Measurements from ENCODE around the gene ARSJ. TPM values are rescaled to one million over a fixed set of nuclear protein-coding genes. Genes with fewer than 3 reads are reported as not detected.

ARSJ gene
- total RNA-seq, 3 donors from 2014 or later: 0.13 to 0.18 TPM; not detected in 1

GRCh38 chr4:113976741-113977525 is 2.5 kb downstream of the ARSJ start:
- no peak for DNase-seq
- no peak for ATAC-seq
- H3K4me3 Mint-ChIP-seq: no peak overlapping the region
- H3K36me3 Mint-ChIP-seq (ENCODE audit: insufficient read depth): peaks cover 3% of the 10 kb centered on the region
- H3K9me3 Mint-ChIP-seq: peaks cover 6% of the 10 kb centered on the region
- H3K27me3 Mint-ChIP-seq (ENCODE audit: low read depth): peaks cover 29% of the 10 kb centered on the region
- peaks cover 22% of the 10 kb centered on the region for H3K4me1 Mint-ChIP-seq (ENCODE audit: low read depth)

- peaks cover 3% of the 10 kb centered on the region for H3K36me3 Mint-ChIP-seq (ENCODE audit: insufficient read depth)
- ATAC-seq: no peak
Observed at GRCh38 chr4:113975578-113975977, 3.9 kb downstream of the ARSJ start.

GRCh38 chr4:113974467-113974866 is 5.0 kb downstream of the ARSJ start:
- H3K27me3 Mint-ChIP-seq (ENCODE audit: low read depth): peaks cover 13% of the 10 kb centered on the region
- no peak for DNase-seq
- H3K4me3 Mint-ChIP-seq: no peak overlapping the region
- H3K4me1 Mint-ChIP-seq (ENCODE audit: low read depth): peaks cover 12% of the 10 kb centered on the region
- peaks cover 3% of the 10 kb centered on the region for H3K36me3 Mint-ChIP-seq (ENCODE audit: insufficient read depth)
- ATAC-seq: no peak
- peaks cover 6% of the 10 kb centered on the region for H3K9me3 Mint-ChIP-seq

More at GRCh38 chr4:113975578-113975977, 3.9 kb downstream of the ARSJ start:
- Mint-ChIP-seq H3K4me3 (no peak overlapping the region), H3K27me3 (ENCODE audit: low read depth) (peaks cover 22% of the 10 kb centered on the region), H3K9me3 (peaks cover 6% of the 10 kb centered on the region), H3K4me1 (ENCODE audit: low read depth) (peaks cover 22% of the 10 kb centered on the region)
- no peak for DNase-seq

GRCh38 chr4:113973345-113973744 is 6.1 kb downstream of the ARSJ start:
- ATAC-seq (no peak), DNase-seq (no peak)
- Mint-ChIP-seq H3K27me3 (ENCODE audit: low read depth) (peaks cover 3% of the 10 kb centered on the region), H3K9me3 (peaks cover 6% of the 10 kb centered on the region), H3K36me3 (ENCODE audit: insufficient read depth) (peaks cover 3% of the 10 kb centered on the region), H3K4me3 (no peak overlapping the region), H3K4me1 (ENCODE audit: low read depth) (peaks cover 5% of the 10 kb centered on the region)

GRCh38 chr4:113972781-113973180 is 6.7 kb downstream of the ARSJ start:
- Mint-ChIP-seq H3K4me1 (ENCODE audit: low read depth) (peaks cover 5% of the 10 kb centered on the region), H3K4me3 (no peak overlapping the region), H3K27me3 (ENCODE audit: low read depth) (peaks cover 3% of the 10 kb centered on the region), H3K36me3 (ENCODE audit: insufficient read depth) (peaks cover 3% of the 10 kb centered on the region), H3K9me3 (peaks cover 6% of the 10 kb centered on the region)
- no peak for ATAC-seq
- no peak for DNase-seq

GRCh38 chr4:113971706-113972360 is 7.6 kb downstream of the ARSJ start:
- no peaks in the 10 kb centered on the region for H3K4me1 Mint-ChIP-seq (ENCODE audit: low read depth)
- H3K36me3 Mint-ChIP-seq (ENCODE audit: insufficient read depth): peaks cover 3% of the 10 kb centered on the region
- no peak for DNase-seq
- H3K9me3 Mint-ChIP-seq: peaks cover 6% of the 10 kb centered on the region
- peaks cover 3% of the 10 kb centered on the region for H3K27me3 Mint-ChIP-seq (ENCODE audit: low read depth)
- no peak for ATAC-seq
- H3K4me3 Mint-ChIP-seq: no peak overlapping the region

- Mint-ChIP-seq H3K4me1 (ENCODE audit: low read depth) (no peaks in the 10 kb centered on the region), H3K9me3 (peaks cover 6% of the 10 kb centered on the region), H3K36me3 (ENCODE audit: insufficient read depth) (peaks cover 3% of the 10 kb centered on the region), H3K27me3 (ENCODE audit: low read depth) (peaks cover 3% of the 10 kb centered on the region), H3K4me3 (no peak overlapping the region)
- no peak for DNase-seq
- no peak for ATAC-seq
Observed at GRCh38 chr4:113969709-113970334, 9.6 kb downstream of the ARSJ start.

- Mint-ChIP-seq H3K4me1 (ENCODE audit: low read depth) (no peaks in the 10 kb centered on the region), H3K36me3 (ENCODE audit: insufficient read depth) (no peaks in the 10 kb centered on the region), H3K4me3 (no peak overlapping the region), H3K9me3 (peaks cover under 1% of the 10 kb centered on the region), H3K27me3 (ENCODE audit: low read depth) (peaks cover 3% of the 10 kb centered on the region)
- DNase-seq: no peak
- ATAC-seq: no peak
Observed at GRCh38 chr4:113968473-113968872, 11.0 kb downstream of the ARSJ start.

- H3K36me3 Mint-ChIP-seq (ENCODE audit: insufficient read depth): no peaks in the 10 kb centered on the region
- DNase-seq (no peak), ATAC-seq (no peak)
- no peak overlapping the region for H3K4me3 Mint-ChIP-seq
- peaks cover 8% of the 10 kb centered on the region for H3K9me3 Mint-ChIP-seq
- peaks cover 3% of the 10 kb centered on the region for H3K27me3 Mint-ChIP-seq (ENCODE audit: low read depth)
- no peaks in the 10 kb centered on the region for H3K4me1 Mint-ChIP-seq (ENCODE audit: low read depth)
Observed at GRCh38 chr4:113967687-113968086, 11.8 kb downstream of the ARSJ start.

- peaks cover 9% of the 10 kb centered on the region for H3K9me3 Mint-ChIP-seq
- peaks cover 6% of the 10 kb centered on the region for H3K27me3 Mint-ChIP-seq (ENCODE audit: low read depth)
- H3K4me1 Mint-ChIP-seq (ENCODE audit: low read depth): peaks cover 1% of the 10 kb centered on the region
- DNase-seq (no peak), ATAC-seq (no peak)
- H3K36me3 Mint-ChIP-seq (ENCODE audit: insufficient read depth): no peaks in the 10 kb centered on the region
- H3K4me3 Mint-ChIP-seq: no peak overlapping the region
Observed at GRCh38 chr4:113962719-113963265, 16.7 kb downstream of the ARSJ start.

- Mint-ChIP-seq H3K9me3 (peaks cover 9% of the 10 kb centered on the region), H3K4me1 (ENCODE audit: low read depth) (peaks cover 1% of the 10 kb centered on the region), H3K36me3 (ENCODE audit: insufficient read depth) (no peaks in the 10 kb centered on the region), H3K4me3 (no peak overlapping the region), H3K27me3 (ENCODE audit: low read depth) (peaks cover 6% of the 10 kb centered on the region)
- ATAC-seq (no peak), DNase-seq (no peak)
Observed at GRCh38 chr4:113962016-113962347, 17.5 kb downstream of the ARSJ start.

GRCh38 chr4:113960684-113961321 is 18.6 kb downstream of the ARSJ start:
- H3K9me3 Mint-ChIP-seq: peaks cover 9% of the 10 kb centered on the region
- DNase-seq: no peak
- H3K4me1 Mint-ChIP-seq (ENCODE audit: low read depth): peaks cover 1% of the 10 kb centered on the region
- no peaks in the 10 kb centered on the region for H3K36me3 Mint-ChIP-seq (ENCODE audit: insufficient read depth)
- peaks cover 6% of the 10 kb centered on the region for H3K27me3 Mint-ChIP-seq (ENCODE audit: low read depth)
- no peak overlapping the region for H3K4me3 Mint-ChIP-seq
- no peak for ATAC-seq

GRCh38 chr4:113959539-113959937 is 19.9 kb downstream of the ARSJ start:
- Mint-ChIP-seq H3K27me3 (ENCODE audit: low read depth) (peaks cover 6% of the 10 kb centered on the region), H3K36me3 (ENCODE audit: insufficient read depth) (no peaks in the 10 kb centered on the region), H3K4me1 (ENCODE audit: low read depth) (peaks cover 1% of the 10 kb centered on the region), H3K9me3 (peaks cover 9% of the 10 kb centered on the region), H3K4me3 (no peak overlapping the region)
- no peak for ATAC-seq
- no peak for DNase-seq
